ENCODE measurements around the gene ART1.

ART1 gene

DNA sequence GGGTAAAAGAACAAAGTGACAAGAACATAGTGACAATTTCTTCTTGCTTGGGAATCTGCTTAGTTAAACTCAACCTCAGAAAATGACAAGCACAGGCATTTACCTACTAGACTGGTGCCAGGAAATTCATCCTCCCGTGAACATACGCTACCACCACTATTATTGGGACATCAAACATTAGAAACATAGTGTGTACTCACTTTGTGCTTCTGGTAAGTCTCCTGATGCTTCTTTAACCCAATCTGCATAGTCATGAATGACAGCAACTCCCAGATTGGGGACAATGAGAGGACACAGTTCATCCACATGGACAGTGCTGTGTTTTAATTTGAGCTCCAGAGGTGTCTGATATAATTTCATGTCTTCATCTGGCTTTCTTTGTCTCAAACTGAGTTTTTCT lies 55.5 kb downstream of the ART1 start:
- H3K36me3 ChIP-seq (ENCODE audit: control insufficient read depth, insufficient read depth, low read length) = peaks cover 24% of the 10 kb centered on the region
- DNase-seq (ENCODE audit: extremely low read depth, insufficient read length) = no peak

DNA sequence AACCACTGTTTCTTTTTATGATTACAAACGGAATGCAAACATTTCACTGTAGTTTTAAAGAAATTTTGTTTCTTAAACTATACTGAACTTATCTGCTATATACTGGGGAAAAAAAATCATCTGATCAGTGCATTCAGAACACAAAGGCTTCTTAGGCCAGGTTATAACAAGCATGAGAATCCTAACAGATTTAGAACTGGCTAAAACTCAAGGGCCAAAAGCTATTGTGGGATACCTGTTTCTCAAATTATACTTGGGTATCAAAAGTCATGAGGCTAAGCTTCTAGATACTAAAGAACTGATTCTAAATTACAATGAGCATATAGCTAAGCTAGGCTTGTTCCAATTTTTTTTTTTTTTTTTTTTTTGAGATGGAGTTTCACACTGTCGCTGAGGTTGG lies 56.0 kb downstream of the ART1 start:
- TF ChIP-seq, protein P1, sequence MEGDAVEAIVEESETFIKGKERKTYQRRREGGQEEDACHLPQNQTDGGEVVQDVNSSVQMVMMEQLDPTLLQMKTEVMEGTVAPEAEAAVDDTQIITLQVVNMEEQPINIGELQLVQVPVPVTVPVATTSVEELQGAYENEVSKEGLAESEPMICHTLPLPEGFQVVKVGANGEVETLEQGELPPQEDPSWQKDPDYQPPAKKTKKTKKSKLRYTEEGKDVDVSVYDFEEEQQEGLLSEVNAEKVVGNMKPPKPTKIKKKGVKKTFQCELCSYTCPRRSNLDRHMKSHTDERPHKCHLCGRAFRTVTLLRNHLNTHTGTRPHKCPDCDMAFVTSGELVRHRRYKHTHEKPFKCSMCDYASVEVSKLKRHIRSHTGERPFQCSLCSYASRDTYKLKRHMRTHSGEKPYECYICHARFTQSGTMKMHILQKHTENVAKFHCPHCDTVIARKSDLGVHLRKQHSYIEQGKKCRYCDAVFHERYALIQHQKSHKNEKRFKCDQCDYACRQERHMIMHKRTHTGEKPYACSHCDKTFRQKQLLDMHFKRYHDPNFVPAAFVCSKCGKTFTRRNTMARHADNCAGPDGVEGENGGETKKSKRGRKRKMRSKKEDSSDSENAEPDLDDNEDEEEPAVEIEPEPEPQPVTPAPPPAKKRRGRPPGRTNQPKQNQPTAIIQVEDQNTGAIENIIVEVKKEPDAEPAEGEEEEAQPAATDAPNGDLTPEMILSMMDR (IDR thresholded peaks at IDR 0.05; ENCODE audit: insufficient read depth, low read length, poor library complexity, severe bottlenecking) = no peak
- H3K27me3 ChIP-seq (replicated peaks; ENCODE audit: control insufficient read depth, insufficient read depth, low read length) = no peaks in the 10 kb centered on the region
- peaks cover 23% of the 10 kb centered on the region for H3K36me3 ChIP-seq (ENCODE audit: control insufficient read depth, insufficient read depth, low read length)
- H3K4me3 ChIP-seq (replicated peaks; ENCODE audit: low read depth, low read length) = no peak overlapping the region
- no peak for DNase-seq (ENCODE audit: extremely low read depth, insufficient read length)

More for the DNA sequence above, 55.5 kb downstream of the ART1 start:
- TF ChIP-seq, protein P1 (IDR thresholded peaks at IDR 0.05; ENCODE audit: insufficient read depth, low read length, poor library complexity, severe bottlenecking) = no peak
- H3K27me3 ChIP-seq (replicated peaks; ENCODE audit: control insufficient read depth, insufficient read depth, low read length) = no peaks in the 10 kb centered on the region
- H3K4me3 ChIP-seq (replicated peaks; ENCODE audit: low read depth, low read length) = no peak overlapping the region

DNA sequence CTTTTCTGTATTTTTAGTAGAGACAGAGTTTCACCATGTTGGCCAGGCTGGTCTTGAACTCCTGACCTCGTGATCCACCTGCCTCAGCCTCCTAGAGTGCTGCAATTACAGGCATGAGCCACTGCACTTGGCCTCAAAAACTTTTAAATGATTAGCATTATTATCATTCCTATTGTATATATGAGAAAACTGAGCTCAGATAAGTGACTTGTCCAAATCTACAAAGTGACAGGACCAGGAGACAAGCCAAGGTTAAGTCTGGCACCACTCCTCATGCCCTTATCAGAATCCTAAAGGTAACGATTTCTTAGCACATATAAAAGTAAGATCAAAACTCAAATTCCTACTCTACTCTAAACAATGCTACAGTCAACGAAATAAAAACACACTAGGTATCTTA lies 58.5 kb downstream of the ART1 start:
- no peak for DNase-seq (ENCODE audit: extremely low read depth, insufficient read length)
- TF ChIP-seq, protein P1 (IDR thresholded peaks at IDR 0.05; ENCODE audit: insufficient read depth, low read length, poor library complexity, severe bottlenecking) = no peak
- Histone ChIP-seq H3K27me3 (replicated peaks; ENCODE audit: control insufficient read depth, insufficient read depth, low read length) (no peaks in the 10 kb centered on the region), H3K36me3 (ENCODE audit: control insufficient read depth, insufficient read depth, low read length) (peaks cover 18% of the 10 kb centered on the region), H3K4me3 (replicated peaks; ENCODE audit: low read depth, low read length) (no peak overlapping the region)

DNA sequence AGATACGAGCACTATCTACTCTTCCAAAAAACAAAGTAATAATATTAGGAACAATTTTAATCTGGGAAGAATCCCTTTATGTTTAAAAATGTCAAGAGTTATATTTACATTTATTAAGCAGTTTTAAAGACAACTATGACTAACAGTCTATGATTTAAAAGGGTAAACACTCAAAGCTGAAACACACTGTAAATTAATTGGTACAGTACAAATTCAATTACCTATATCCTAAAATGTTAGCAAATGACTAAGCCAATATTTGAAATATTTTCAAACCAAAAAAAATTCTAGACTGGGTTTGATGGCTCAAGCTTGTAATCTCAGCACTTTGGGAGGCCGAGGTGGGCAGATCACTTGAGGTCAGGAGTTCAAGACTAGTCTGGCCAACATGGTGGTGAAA lies 62.2 kb downstream of the ART1 start:
- TF ChIP-seq, protein P1 (IDR thresholded peaks at IDR 0.05; ENCODE audit: insufficient read depth, low read length, poor library complexity, severe bottlenecking) = no peak
- Histone ChIP-seq H3K36me3 (ENCODE audit: control insufficient read depth, insufficient read depth, low read length) (peaks cover 16% of the 10 kb centered on the region), H3K4me3 (replicated peaks; ENCODE audit: low read depth, low read length) (no peak overlapping the region), H3K27me3 (replicated peaks; ENCODE audit: control insufficient read depth, insufficient read depth, low read length) (no peaks in the 10 kb centered on the region)
- DNase-seq (ENCODE audit: extremely low read depth, insufficient read length) = no peak

DNA sequence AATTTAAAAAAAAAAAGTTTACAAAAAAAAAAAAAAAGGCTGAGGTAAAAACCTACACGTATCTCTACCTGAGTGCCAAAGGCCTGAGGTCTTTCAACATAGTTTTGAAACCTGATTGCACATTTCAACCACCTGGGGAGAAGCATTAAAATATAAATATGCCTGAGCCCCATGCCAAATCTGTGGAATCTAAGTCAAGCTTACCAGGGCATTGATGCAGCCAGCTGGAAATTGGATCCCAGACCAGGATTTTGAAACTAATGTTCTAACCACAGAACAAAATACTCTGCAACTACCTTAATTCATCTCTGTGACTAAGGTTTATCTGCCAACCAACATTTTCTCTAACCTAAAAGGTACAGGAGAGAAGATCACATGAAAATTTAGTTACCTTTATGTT lies 65.0 kb downstream of the ART1 start:
- Histone ChIP-seq H3K4me3 (replicated peaks; ENCODE audit: low read depth, low read length) (no peak overlapping the region), H3K36me3 (ENCODE audit: control insufficient read depth, insufficient read depth, low read length) (peaks cover 12% of the 10 kb centered on the region), H3K27me3 (replicated peaks; ENCODE audit: control insufficient read depth, insufficient read depth, low read length) (no peaks in the 10 kb centered on the region)
- DNase-seq (ENCODE audit: extremely low read depth, insufficient read length) = no peak
- TF ChIP-seq, protein P1 (IDR thresholded peaks at IDR 0.05; ENCODE audit: insufficient read depth, low read length, poor library complexity, severe bottlenecking) = no peak

Data from GM06990 (cell line).